ENCODE measurements around the gene TEKT1. TPM values are rescaled to one million over a fixed set of nuclear protein-coding genes. Genes with fewer than 3 reads are reported as not detected.
"Not testable (repeated sequence)": the region's sequence is repeated elsewhere in the genome, so short reads cannot be mapped to it uniquely, and the experiment has no call there.

The TEKT1 gene
- total RNA-seq, 1 experiment from 2014 or later: not detected

DNA sequence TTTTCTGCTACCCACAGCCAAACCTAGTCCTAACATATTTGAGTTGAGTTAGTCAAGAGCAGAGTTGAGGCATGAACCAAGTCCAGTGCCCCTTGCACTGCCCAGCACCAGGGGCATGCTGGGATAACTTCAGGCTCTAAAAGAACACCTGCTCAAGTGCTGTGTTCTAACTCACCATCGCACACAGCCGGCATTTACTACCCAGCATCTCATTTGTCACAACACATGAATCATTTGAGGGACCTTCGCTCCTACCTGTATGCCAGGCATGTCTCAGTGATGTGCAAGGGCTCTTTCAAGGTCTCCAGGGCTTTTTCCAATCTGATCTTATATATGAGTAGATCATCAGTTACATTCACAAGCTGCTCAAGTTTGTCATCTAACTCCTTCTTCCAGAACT lies 12.6 kb downstream of the TEKT1 start:
- no TSS peak for BruUV-seq (replicated peaks)
- Histone ChIP-seq H3K4me3 (ENCODE audit: low read depth in 2 of 2, low read length in 2 of 2) (no peak overlapping the region), H3K9me3 (ENCODE audit: control insufficient read depth, insufficient read depth, low read depth, low read length) (no peaks in the 10 kb centered on the region), H3K27me3 (ENCODE audit: control insufficient read depth, insufficient read depth, low read length) (peaks cover 3% of the 10 kb centered on the region), H3K36me3 (ENCODE audit: control insufficient read depth, insufficient read depth, low read length) (no peaks in the 10 kb centered on the region), H3K27ac (ENCODE audit: low read length) (no peak overlapping the region), H3K4me1 (ENCODE audit: control insufficient read depth, insufficient read depth, low read length) (no peaks in the 10 kb centered on the region)
- POLR2A ChIA-PET: no interaction called here
- DNase-seq (ENCODE audit: low read depth, low spot score) (no peak), ATAC-seq (no peak)
- TF ChIP-seq, protein P1, sequence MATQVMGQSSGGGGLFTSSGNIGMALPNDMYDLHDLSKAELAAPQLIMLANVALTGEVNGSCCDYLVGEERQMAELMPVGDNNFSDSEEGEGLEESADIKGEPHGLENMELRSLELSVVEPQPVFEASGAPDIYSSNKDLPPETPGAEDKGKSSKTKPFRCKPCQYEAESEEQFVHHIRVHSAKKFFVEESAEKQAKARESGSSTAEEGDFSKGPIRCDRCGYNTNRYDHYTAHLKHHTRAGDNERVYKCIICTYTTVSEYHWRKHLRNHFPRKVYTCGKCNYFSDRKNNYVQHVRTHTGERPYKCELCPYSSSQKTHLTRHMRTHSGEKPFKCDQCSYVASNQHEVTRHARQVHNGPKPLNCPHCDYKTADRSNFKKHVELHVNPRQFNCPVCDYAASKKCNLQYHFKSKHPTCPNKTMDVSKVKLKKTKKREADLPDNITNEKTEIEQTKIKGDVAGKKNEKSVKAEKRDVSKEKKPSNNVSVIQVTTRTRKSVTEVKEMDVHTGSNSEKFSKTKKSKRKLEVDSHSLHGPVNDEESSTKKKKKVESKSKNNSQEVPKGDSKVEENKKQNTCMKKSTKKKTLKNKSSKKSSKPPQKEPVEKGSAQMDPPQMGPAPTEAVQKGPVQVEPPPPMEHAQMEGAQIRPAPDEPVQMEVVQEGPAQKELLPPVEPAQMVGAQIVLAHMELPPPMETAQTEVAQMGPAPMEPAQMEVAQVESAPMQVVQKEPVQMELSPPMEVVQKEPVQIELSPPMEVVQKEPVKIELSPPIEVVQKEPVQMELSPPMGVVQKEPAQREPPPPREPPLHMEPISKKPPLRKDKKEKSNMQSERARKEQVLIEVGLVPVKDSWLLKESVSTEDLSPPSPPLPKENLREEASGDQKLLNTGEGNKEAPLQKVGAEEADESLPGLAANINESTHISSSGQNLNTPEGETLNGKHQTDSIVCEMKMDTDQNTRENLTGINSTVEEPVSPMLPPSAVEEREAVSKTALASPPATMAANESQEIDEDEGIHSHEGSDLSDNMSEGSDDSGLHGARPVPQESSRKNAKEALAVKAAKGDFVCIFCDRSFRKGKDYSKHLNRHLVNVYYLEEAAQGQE (IDR thresholded peaks at IDR 0.05; ENCODE audit: insufficient read depth in 1 of 2, low read depth in 2 of 2, low read length in 1 of 2): no peak
- TF ChIP-seq POLR2AphosphoS5 (IDR thresholded peaks at IDR 0.05; ENCODE audit: low read depth, low read length): no peak
- no peak for TF ChIP-seq SIN3A (IDR thresholded peaks at IDR 0.05; ENCODE audit: borderline replicate concordance, insufficient read depth, low read depth, low read length)
- no peak for TF ChIP-seq TCF7L2 (IDR thresholded peaks at IDR 0.05; ENCODE audit: low read depth, low read length)
- TF ChIP-seq, protein P2, sequence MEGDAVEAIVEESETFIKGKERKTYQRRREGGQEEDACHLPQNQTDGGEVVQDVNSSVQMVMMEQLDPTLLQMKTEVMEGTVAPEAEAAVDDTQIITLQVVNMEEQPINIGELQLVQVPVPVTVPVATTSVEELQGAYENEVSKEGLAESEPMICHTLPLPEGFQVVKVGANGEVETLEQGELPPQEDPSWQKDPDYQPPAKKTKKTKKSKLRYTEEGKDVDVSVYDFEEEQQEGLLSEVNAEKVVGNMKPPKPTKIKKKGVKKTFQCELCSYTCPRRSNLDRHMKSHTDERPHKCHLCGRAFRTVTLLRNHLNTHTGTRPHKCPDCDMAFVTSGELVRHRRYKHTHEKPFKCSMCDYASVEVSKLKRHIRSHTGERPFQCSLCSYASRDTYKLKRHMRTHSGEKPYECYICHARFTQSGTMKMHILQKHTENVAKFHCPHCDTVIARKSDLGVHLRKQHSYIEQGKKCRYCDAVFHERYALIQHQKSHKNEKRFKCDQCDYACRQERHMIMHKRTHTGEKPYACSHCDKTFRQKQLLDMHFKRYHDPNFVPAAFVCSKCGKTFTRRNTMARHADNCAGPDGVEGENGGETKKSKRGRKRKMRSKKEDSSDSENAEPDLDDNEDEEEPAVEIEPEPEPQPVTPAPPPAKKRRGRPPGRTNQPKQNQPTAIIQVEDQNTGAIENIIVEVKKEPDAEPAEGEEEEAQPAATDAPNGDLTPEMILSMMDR (IDR thresholded peaks at IDR 0.05): no peak
- intact Hi-C loops (cut with micrococcal nuclease; ENCODE audit: unreplicated experiment): no loop called here
- in situ Hi-C loops (cut with HindIII; ENCODE audit: low pct_unique_long_range_greater_than_20kb, low sequenced_read_pairs): no loop called here
- CTCF ChIA-PET: no interaction called here

DNA sequence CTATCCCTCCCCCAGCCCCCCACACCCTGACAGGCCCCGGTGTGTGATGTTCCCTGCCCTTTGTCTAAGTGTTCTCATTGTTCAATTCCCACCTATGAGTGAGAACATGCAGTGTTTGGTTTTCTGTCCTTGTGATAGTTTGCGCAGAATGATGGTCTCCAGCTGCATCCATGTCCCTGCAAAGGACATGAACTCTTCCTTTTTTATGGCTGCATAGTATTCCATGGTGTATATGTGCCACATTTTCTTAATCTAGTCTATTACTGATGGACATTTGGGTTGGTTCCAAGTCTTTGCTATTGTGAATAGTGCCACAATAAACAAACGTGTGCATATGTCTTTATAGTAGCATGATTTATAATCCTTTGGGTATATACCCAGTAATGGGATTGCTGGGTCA lies 15.2 kb downstream of the TEKT1 start:
- BruUV-seq (replicated peaks); H3K27ac ChIP-seq (ENCODE audit: low read length); intact Hi-C loops (cut with micrococcal nuclease; ENCODE audit: unreplicated experiment); H3K27me3 ChIP-seq (ENCODE audit: control insufficient read depth, insufficient read depth, low read length); H3K4me1 ChIP-seq (ENCODE audit: control insufficient read depth, insufficient read depth, low read length); DNase-seq (ENCODE audit: low read depth, low spot score); POLR2A ChIA-PET; in situ Hi-C loops (cut with HindIII; ENCODE audit: low pct_unique_long_range_greater_than_20kb, low sequenced_read_pairs); CTCF ChIA-PET; H3K4me3 ChIP-seq (ENCODE audit: low read depth in 2 of 2, low read length in 2 of 2); H3K36me3 ChIP-seq (ENCODE audit: control insufficient read depth, insufficient read depth, low read length); H3K9me3 ChIP-seq (ENCODE audit: control insufficient read depth, insufficient read depth, low read depth, low read length); ATAC-seq: not testable (repeated sequence)

DNA sequence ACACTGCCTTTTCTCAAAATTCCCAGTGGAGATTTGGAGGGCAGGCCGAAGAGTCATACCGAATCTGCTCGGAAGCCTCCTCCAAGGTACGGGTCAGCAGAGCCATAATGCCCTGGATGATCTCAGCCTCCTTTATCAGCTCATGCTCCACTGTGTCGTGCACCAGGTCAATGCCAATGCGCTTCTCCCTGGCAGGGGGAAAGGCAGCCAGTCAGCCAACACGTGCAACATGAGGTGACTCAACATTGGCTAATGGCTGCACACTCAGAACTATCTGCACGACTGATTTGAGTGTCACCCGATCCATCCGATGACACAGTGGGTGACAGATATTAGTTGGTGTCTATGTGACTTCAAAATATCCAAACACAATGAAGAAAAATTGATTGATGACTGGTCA lies 15.8 kb downstream of the TEKT1 start:
- POLR2A ChIA-PET: no interaction called here
- CTCF ChIA-PET: no interaction called here
- intact Hi-C loops (cut with micrococcal nuclease; ENCODE audit: unreplicated experiment) (no loop called here), in situ Hi-C loops (cut with HindIII; ENCODE audit: low pct_unique_long_range_greater_than_20kb, low sequenced_read_pairs) (no loop called here)
- DNase-seq (ENCODE audit: low read depth, low spot score): no peak
- no peak for ATAC-seq
- Histone ChIP-seq H3K27me3 (ENCODE audit: control insufficient read depth, insufficient read depth, low read length) (peaks cover 3% of the 10 kb centered on the region), H3K9me3 (ENCODE audit: control insufficient read depth, insufficient read depth, low read depth, low read length) (no peaks in the 10 kb centered on the region), H3K4me1 (ENCODE audit: control insufficient read depth, insufficient read depth, low read length) (no peaks in the 10 kb centered on the region), H3K27ac (ENCODE audit: low read length) (no peak overlapping the region), H3K4me3 (ENCODE audit: low read depth in 2 of 2, low read length in 2 of 2) (no peak overlapping the region), H3K36me3 (ENCODE audit: control insufficient read depth, insufficient read depth, low read length) (no peaks in the 10 kb centered on the region)
- no peak for TF ChIP-seq TCF7L2 (IDR thresholded peaks at IDR 0.05; ENCODE audit: low read depth, low read length)
- TF ChIP-seq POLR2AphosphoS5 (IDR thresholded peaks at IDR 0.05; ENCODE audit: low read depth, low read length): no peak
- TF ChIP-seq, protein P2 (IDR thresholded peaks at IDR 0.05): no peak
- TF ChIP-seq, protein P1 (IDR thresholded peaks at IDR 0.05; ENCODE audit: insufficient read depth in 1 of 2, low read depth in 2 of 2, low read length in 1 of 2): no peak
- TF ChIP-seq SIN3A (IDR thresholded peaks at IDR 0.05; ENCODE audit: borderline replicate concordance, insufficient read depth, low read depth, low read length): no peak
- BruUV-seq (replicated peaks): no TSS peak
